ENCODE data around the gene IL1RAPL2.
"Not testable (repeated sequence)": the region's sequence is repeated elsewhere in the genome, so short reads cannot be mapped to it uniquely, and the experiment has no call there.

Gene IL1RAPL2

GRCh38 chrX:105179644-105180043 lies 613.6 kb downstream of the IL1RAPL2 start:
- DNase-seq = no peak

- DNase-seq = no peak
Observed at GRCh38 chrX:105189093-105189492, 623.1 kb downstream of the IL1RAPL2 start.

- DNase-seq = no peak
Observed at GRCh38 chrX:105190252-105190853, 624.4 kb downstream of the IL1RAPL2 start.

GRCh38 chrX:105191878-105192277 lies 625.9 kb downstream of the IL1RAPL2 start:
- DNase-seq = no peak

GRCh38 chrX:105209406-105209805 lies 643.4 kb downstream of the IL1RAPL2 start:
- DNase-seq = no peak

- no peak for DNase-seq
Observed at GRCh38 chrX:105210258-105210657, 644.3 kb downstream of the IL1RAPL2 start.

GRCh38 chrX:105211066-105211575 lies 645.1 kb downstream of the IL1RAPL2 start:
- DNase-seq = no peak

- no peak for DNase-seq
Observed at GRCh38 chrX:105219454-105220401, 653.7 kb downstream of the IL1RAPL2 start.

GRCh38 chrX:105220636-105221035 lies 654.6 kb downstream of the IL1RAPL2 start, which contains the start of gene TEX13A:
TEX13A (minus strand) TSS chrX:105220694; CDS start chrX:105220397, 297 bp downstream.
- DNase-seq = no peak

GRCh38 chrX:105221374-105221773 lies 655.4 kb downstream of the IL1RAPL2 start:
- no peak for DNase-seq

- no peak for DNase-seq
Observed at GRCh38 chrX:105226499-105226898, 660.5 kb downstream of the IL1RAPL2 start.

GRCh38 chrX:105228602-105229001 lies 662.6 kb downstream of the IL1RAPL2 start:
- no peak for DNase-seq

GRCh38 chrX:105229146-105229545 lies 663.1 kb downstream of the IL1RAPL2 start:
- no peak for DNase-seq

GRCh38 chrX:105237407-105237806 lies 671.4 kb downstream of the IL1RAPL2 start:
- DNase-seq = not testable (repeated sequence)

GRCh38 chrX:105241056-105241455 lies 675.1 kb downstream of the IL1RAPL2 start:
- DNase-seq = no peak

GRCh38 chrX:105260291-105261043 lies 694.5 kb downstream of the IL1RAPL2 start:
- DNase-seq = no peak

GRCh38 chrX:105263171-105263570 lies 697.2 kb downstream of the IL1RAPL2 start:
- no peak for DNase-seq

- DNase-seq = no peak
Observed at GRCh38 chrX:105263801-105264200, 697.8 kb downstream of the IL1RAPL2 start.

- peak; percentile 3 for DNase-seq
Observed at GRCh38 chrX:105265093-105265492, 699.1 kb downstream of the IL1RAPL2 start.

GRCh38 chrX:105266456-105266855 lies 700.5 kb downstream of the IL1RAPL2 start:
- no peak for DNase-seq

- DNase-seq = no peak
Observed at GRCh38 chrX:105267167-105267566, 701.2 kb downstream of the IL1RAPL2 start.

- no peak for DNase-seq
Observed at GRCh38 chrX:105269386-105269785, 703.4 kb downstream of the IL1RAPL2 start.

- DNase-seq = no peak
Observed at GRCh38 chrX:105273326-105273725, 707.3 kb downstream of the IL1RAPL2 start.

All from right kidney (tissue), 1 donor.